Hematopoietic multipotent progenitor cell treated with erythropoietin and hydrocortisone succinate and interleukin-3 and kit ligand, for 4 days (in vitro differentiated cells): Measurements from ENCODE around the gene ATP6AP1.
"Not testable (repeated sequence)": the region's sequence is repeated elsewhere in the genome, so short reads cannot be mapped to it uniquely, and the experiment has no call there.

ENCODE experiments used
- DNase-seq: peaks from one replicate; pipeline ENCODE4 v3.0.0-alpha.2; 2015

ATP6AP1 gene, protein sequence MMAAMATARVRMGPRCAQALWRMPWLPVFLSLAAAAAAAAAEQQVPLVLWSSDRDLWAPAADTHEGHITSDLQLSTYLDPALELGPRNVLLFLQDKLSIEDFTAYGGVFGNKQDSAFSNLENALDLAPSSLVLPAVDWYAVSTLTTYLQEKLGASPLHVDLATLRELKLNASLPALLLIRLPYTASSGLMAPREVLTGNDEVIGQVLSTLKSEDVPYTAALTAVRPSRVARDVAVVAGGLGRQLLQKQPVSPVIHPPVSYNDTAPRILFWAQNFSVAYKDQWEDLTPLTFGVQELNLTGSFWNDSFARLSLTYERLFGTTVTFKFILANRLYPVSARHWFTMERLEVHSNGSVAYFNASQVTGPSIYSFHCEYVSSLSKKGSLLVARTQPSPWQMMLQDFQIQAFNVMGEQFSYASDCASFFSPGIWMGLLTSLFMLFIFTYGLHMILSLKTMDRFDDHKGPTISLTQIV

DNA sequence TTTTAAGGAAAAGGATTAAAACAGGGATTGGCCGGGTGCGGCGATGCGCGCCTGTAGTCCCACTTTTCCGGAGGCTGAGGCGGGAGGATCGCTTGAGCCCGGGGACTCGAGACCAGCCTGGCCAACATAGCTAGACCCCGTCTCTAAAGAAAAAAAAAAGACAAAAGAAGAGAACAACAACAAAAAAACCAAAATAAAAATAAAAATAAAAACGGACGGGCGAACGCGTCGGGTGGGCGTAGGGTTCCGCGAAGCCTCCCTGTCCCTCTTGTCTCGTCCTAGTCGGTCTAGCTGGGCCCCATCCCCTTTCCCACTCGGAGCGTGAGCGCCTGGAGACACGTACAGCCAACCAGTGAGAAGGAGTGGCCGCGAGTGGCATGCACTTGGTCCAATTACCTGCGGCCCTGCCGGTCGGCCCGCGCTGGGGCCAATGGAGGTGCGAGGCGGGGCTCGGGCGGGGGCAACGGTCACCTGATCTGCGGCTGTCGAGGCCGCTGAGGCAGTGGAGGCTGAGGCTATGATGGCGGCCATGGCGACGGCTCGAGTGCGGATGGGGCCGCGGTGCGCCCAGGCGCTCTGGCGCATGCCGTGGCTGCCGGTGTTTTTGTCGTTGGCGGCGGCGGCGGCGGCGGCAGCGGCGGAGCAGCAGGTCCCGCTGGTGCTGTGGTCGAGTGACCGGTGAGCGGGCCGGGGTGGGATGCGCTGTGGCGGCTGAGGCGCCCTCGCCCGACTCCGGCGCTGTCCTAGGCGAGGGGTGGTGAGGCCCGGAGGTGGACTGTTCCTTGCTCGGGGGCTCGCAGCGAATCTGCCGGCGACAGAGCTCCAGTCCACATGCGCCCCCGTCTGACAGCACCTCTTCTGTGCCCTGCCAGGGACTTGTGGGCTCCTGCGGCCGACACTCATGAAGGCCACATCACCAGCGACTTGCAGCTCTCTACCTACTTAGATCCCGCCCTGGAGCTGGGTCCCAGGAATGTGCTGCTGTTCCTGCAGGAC lies at the start of gene ATP6AP1:
TSS of gene ATP6AP1 (plus strand) at position 502 of the 996 bp plus-strand sequence. CDS start at position 518, 16 bp downstream.
- peak; percentile 96 for DNase-seq

GRCh38 chrX:154378799-154379568 lies 49.5 kb upstream of the ATP6AP1 start, which contains the start of gene EMD:
TSS of gene EMD (plus strand) at chrX:154379295. CDS start at chrX:154379485, 190 bp downstream.
- DNase-seq = peak; percentile 98

DNA sequence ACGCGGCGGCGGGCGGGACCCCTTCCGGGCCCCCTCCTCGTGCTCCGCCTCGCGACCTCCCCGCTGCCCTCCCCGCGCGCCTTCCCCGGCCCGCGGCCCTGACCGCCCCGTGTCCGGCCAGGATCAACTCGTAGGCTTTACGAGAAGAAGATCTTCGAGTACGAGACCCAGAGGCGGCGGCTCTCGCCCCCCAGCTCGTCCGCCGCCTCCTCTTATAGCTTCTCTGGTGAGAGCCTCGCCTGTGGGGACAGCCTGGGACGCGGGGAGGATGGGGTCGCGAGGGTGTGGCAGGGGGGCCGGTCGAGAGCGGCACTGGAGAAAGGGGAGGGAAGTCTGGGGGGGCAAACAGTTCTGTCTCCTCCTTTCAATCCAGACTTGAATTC lies 48.9 kb upstream of the ATP6AP1 start:
- no peak for DNase-seq

- no peak for DNase-seq
These were observed 48.3 kb upstream of the ATP6AP1 start for GRCh38 chrX:154380153-154380552.

GRCh38 chrX:154380787-154381186 lies 47.7 kb upstream of the ATP6AP1 start:
- no peak for DNase-seq

DNA sequence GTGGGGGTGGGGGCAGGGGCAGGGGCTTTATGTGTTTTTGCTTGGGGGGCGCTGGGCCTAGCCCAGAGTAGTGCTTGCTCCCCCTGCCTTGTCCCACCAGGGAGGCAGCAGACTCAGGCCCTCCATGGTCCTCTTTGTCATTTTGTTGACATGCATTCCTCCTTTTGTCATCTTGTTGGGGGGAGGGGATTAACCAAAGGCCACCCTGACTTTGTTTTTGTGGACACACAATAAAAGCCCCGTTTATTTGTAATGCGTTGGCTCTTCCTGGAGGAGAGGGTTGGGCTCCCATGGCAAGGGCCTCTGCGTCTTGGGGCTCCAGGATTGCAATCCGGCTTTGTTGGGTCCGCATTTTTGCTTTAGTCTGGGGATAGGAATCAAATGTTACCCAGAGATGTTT lies 47.2 kb upstream of the ATP6AP1 start:
- no peak for DNase-seq

GRCh38 chrX:154382483-154383069 lies 45.9 kb upstream of the ATP6AP1 start:
- DNase-seq = no peak

DNA sequence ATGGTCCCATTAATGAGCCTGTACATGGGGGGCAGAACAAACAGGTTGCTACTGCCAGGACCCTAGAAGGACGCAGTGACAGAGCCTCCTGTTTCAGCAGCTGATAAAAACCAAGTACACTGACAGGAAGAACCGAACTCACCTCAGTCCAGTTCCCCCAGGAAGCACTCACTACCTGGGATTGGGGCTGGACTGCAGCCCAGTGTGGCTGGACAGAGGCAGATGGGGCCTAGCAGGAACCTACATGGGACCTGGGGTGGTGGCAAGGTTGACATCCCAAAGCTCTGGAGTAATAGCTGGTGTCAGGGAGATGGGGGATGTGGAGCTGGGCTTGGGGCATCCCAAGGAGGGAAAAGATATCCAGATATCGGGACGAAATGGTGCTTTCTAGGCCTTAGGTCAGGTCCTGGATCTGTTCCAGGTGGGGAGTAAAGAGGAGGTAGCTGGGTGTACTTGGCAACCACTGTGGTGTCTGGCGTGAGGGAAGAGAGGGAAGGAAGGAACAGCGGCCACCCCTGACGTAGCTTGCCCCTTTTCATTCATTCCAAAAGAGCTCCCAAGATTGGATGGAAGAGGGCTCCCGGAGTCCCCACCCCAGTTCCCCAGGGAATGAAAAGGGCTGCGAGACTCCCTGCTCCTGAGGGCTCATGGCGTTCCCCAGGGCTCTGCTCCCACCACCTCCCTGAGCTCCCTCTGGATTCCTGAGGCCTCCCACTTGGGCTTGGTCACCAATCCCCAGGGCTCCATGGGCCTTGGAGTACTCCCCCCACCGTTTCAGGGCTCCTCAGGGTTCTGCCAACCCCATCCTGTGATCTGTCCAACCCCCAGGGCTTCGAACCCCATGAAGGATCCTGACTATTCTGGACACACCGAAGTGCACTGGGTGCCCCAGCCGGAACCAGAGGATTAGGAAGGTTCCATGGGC lies 44.9 kb upstream of the ATP6AP1 start:
- no peak for DNase-seq

DNA sequence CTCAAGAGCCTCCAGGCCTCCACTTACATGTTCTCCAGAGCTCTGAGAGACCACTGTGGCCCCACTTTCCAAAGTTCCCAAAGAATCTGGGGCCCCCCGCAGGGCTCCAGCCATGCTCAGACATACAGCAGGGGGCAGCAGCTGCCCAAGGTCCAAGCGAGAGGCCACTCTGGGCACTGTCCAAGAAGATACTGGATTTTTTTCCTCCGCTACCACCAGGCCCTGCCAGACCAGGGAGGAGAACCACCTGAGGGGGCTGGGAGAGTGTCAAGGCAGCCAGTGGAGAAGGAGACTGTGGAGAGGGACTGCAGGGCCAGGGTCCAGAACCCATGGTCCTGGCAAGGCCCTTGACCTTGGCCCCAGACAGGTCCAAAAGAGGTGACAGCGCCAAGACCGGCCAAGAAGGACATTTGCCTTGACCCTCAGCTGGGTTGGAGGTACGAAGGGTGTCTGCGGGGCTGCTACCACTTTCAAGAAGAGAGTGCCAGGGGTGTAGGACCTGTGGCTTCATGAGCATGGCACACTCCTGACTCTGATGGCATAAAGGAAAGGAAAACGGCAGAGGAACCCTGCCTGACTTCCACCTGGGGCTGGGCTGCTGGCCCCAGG lies 44.1 kb upstream of the ATP6AP1 start:
- DNase-seq = no peak

DNA sequence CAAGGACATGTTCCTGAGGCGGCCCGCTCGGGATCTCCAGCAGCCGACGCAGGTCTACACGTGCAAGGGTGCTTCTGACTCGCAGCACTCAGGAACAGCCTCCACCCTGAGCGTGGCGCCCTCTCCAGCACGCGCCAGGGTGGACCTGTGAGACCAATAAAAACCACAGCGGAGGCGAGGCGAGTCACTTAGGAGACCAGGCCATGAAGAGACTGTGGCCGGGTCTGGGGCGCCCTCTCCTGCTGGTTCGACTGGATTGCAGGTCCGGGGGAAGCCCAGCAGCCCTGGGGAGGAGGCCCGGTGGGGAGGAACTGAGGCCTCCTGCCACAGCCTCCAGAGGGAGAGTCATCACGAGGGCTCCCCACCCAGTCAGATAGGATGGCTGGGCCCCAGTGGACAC lies 40.4 kb upstream of the ATP6AP1 start:
- DNase-seq = not testable (repeated sequence)

DNA sequence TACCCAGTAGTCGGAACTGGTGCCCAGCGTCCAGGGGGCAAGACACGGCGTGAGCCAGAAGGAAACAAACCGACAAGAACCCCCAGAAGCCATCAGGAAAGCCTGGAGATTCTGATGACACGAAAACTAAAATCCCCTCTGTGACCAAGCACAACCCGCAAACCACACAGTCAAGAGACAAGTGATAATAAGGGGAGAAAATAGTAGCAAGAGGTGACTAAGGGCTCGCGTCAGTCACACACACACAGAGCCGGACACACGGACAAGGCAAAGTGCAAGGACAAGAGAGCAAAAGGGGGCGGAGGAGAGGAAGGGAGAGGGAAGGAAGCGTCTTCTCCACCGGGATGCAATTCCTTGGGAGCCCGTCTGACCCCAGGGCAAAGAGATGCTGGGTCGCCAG lies 39.8 kb upstream of the ATP6AP1 start:
- DNase-seq = not testable (repeated sequence)

DNA sequence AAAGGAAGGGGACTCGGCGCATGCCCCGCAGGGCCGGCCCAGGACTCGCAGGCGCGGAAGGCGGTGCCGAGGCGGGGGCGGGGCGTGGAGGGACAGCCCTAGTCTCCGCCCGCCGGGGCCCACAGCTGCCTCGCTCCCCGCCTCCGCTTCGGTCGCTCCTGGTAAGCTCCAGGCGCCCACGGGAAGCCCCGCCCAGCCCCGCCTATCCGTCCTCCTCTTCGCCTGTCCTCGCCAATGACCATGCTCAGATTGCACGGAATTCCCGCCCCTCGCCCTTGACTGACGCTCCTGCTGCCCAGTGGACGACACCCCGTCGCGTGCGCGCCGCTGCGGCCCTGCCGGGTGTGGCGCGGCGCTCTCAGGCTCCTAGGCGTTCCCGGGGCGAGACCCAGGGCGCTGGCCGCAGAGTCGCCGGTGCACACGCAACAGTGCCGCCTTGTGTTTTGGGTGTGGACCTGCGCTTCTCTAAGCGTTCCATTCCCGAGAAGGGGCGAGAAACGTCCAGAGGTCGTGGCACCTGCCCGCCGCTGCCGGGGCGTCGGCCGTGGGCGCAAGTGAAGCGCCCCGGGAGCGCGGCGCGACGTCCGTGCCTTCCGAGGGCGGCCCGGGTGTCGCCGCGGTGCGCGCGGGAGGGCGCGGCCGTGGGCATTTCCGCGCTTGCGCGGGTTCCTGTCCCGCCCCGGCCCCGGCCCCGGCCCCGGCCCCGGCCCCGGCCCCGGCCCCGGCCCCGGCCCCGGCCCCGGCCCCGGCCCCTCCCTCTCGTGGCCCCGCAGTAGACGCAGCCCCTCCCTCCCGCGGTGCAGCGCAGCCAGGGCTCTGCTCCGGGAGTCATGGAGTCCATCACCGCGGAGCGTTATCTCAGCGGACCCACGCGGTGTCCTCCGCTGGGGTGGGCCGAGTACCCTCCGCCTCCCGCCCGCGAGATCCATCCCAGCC lies 38.4 kb upstream of the ATP6AP1 start:
- not testable (repeated sequence) for DNase-seq

GRCh38 chrX:154396363-154396762 lies 32.1 kb upstream of the ATP6AP1 start:
- not testable (repeated sequence) for DNase-seq

GRCh38 chrX:154396973-154397887 lies 31.2 kb upstream of the ATP6AP1 start:
- DNase-seq = peak; percentile 87

DNA sequence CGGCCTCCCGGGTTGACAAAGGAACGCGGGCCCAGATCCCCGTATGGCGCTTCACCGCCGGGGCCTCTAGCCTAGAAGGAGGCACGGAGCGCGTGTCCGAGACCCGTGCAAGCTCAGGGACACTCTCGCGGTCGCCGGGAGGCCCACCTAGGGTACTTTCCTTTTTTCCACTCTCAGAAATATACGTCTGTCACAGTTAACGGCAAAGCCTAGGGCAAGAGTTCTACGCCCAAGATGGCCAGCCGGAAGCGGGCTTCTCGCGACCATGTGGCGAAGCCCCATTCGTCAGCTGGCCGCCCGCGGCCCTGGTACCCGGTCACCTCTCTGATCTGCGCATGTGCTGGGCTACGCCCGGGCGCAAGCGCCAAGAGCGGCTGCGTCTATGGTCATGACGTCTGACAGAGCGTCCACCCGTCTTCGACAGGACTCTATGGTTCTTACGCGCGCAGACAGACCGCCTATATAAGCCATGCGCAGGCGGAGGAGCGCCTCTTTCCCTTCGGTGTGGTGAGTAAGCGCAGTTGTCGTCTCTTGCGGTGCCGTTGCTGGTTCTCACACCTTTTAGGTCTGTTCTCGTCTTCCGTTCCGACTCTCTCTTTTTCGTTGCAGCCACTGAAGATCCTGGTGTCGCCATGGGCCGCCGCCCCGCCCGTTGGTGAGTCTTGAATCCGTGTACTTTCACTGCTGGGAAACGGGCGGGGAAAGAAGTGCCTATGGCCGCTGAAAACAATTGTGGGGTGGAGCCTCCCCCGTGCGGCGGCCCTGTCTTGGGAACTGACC lies 30.4 kb upstream of the ATP6AP1 start, which contains the start of gene RPL10:
TSS of gene RPL10 (plus strand) at position 490 of the 780 bp plus-strand sequence. CDS start at position 633, 143 bp downstream.
- peak; percentile 97 for DNase-seq

DNA sequence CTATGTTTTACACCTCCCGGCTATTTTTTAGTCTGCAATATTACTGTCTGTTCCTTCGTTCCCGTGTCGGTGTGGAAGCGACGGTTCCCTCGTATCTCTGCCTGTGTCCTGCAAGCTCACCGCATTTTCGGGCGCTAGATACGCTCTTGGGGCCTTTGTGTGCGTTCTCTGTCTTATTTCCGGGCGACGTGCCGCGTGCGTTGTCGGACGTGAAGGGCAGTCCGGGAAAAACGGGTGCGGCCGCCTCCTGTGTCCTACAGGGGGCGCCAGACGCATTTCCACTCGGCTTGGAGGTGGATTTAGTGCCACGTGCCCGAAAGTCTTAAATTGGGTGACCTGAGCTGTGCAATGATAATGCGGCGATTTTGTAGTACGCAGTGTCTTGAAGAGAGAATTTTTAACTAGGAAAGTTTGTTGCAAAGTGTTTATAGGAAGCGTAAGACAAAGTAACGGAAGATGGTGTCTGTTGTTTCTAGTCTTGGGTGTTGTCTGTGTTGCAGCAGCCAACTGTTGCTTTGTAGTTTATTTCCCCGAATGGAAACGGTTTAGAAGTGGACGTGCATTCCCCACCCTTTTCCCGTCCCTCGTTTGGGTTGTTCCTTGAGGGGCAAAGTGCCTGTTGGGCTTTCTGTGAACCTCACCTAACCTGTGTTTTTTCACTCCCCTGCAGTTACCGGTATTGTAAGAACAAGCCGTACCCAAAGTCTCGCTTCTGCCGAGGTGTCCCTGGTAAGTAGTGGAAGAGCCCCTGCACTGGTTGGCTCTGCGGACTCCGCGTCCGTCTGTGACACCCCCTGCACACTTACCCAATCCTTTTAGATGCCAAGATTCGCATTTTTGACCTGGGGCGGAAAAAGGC lies 29.6 kb upstream of the ATP6AP1 start:
- DNase-seq = peak; percentile 91
